MM.1S (cell line): ENCODE results near the gene PDZRN4.

Experiments
- DNase-seq: peaks from one replicate; pipeline ENCODE4 v3.0.0-alpha.2; 2015
- H2AFZ ChIP-seq: fragments of 300-600 bp; sonication (generic); 2 replicates; pipeline ENCODE4 v1.6.0; 2016; ENCODE audit warnings: antibody characterized with exemption, low read length
- H3F3A ChIP-seq: fragments of 300-600 bp; sonication (generic); 2 replicates; pipeline ENCODE4 v1.6.1; 2016; ENCODE audit warnings: mild to moderate bottlenecking, antibody characterized with exemption, low read length, moderate library complexity, mixed read lengths; ENCODE audit not compliant: insufficient read depth
- H3K27ac ChIP-seq: fragments of 300-600 bp; sonication (generic); 2 replicates; pipeline ENCODE4 v1.5.1; 2016; ENCODE audit warnings: mild to moderate bottlenecking, low read length
- H3K27me3 ChIP-seq: fragments of 300-600 bp; sonication (generic); replicated peaks from 2 replicates; pipeline ENCODE4 v1.6.0; 2016; ENCODE audit warnings: low read length; ENCODE audit not compliant: insufficient read depth
- H3K36me3 ChIP-seq: fragments of 300-600 bp; sonication (generic); replicated peaks from 2 replicates; pipeline ENCODE4 v1.6.1; 2016; ENCODE audit warnings: mild to moderate bottlenecking, low read length, mixed read lengths; ENCODE audit not compliant: insufficient read depth
- H3K4me1 ChIP-seq: fragments of 300-600 bp; sonication (generic); 2 replicates; pipeline ENCODE4 v1.6.1; 2016; ENCODE audit warnings: low read length, mixed read lengths
- H3K4me2 ChIP-seq: fragments of 300-600 bp; sonication (generic); 2 replicates; pipeline ENCODE4 v1.6.0; 2016; ENCODE audit warnings: low read depth, low read length
- H3K4me3 ChIP-seq: fragments of 300-600 bp; sonication (generic); 2 replicates; pipeline ENCODE4 v1.5.1; 2016; ENCODE audit warnings: low read length, mixed read lengths
- H3K79me2 ChIP-seq: fragments of 300-600 bp; sonication (generic); 2 replicates; pipeline ENCODE4 v1.6.1; 2016; ENCODE audit warnings: mixed run types, low read length, mixed read lengths
- H3K9ac ChIP-seq: fragments of 300-600 bp; sonication (generic); 2 replicates; pipeline ENCODE4 v1.6.1; 2016; ENCODE audit warnings: low read length, mixed read lengths
- H3K9me2 ChIP-seq: fragments of 300-600 bp; sonication (generic); replicated peaks from 2 replicates; pipeline ENCODE4 v1.6.1; 2016; ENCODE audit warnings: mild to moderate bottlenecking, low read length, mixed read lengths; ENCODE audit not compliant: insufficient read depth
- H3K9me3 ChIP-seq: fragments of 300-600 bp; sonication (generic); replicated peaks from 2 replicates; pipeline ENCODE4 v1.6.1; 2016; ENCODE audit warnings: mild to moderate bottlenecking, low read length, mixed read lengths; ENCODE audit not compliant: insufficient read depth
- H4K20me1 ChIP-seq: fragments of 300-600 bp; sonication (generic); 2 replicates; pipeline ENCODE4 v1.6.1; 2016; ENCODE audit warnings: mild to moderate bottlenecking, low read length, moderate library complexity, mixed read lengths; ENCODE audit not compliant: insufficient read depth
- EZH2 ChIP-seq: fragments of 300-600 bp; sonication (generic); optimal IDR thresholded peaks from 2 replicates; pipeline ENCODE3; 2017; ENCODE audit warnings: low read depth, mild to moderate bottlenecking, antibody characterized with exemption, low read length, mixed read lengths
- EZH2phosphoT487 ChIP-seq: fragments of 300-600 bp; sonication (generic); IDR thresholded peaks from 2 replicates; pipeline ENCODE4 v1.6.1; 2018; ENCODE audit warnings: antibody characterized with exemption, low read length
- TF ChIP-seq, protein P1 (sequence below): fragments of 300-600 bp; sonication (generic); IDR thresholded peaks from 2 replicates; pipeline ENCODE4 v1.5.1; 2016; ENCODE audit warnings: antibody characterized with exemption, low read length, mixed read lengths

The PDZRN4 gene

DNA sequence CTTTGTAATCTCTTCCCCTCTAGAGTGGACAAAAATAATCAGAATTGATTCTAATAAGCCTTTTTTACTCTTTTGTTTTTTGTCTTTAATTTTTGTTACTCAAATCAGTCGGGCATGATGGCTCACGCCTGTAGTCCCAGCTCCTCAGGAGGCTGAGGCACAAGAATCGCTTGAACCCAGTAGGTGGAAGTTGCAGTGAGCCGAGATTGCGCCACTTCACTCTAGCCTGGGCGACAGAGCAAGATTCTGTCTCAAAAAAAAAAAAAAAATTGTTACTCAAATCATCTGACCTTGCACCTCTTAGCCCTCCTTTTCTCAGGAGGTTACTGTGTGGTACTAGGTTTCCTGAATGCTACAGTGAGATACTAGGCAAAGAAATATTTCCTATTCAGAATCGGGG, 280.6 kb downstream of the PDZRN4 start:
- no peak for DNase-seq
- Histone ChIP-seq H3K27me3 (no peaks in the 10 kb centered on the region), H3K9ac (no peak overlapping the region), H3K9me2 (no peaks in the 10 kb centered on the region), H3K4me1 (peaks cover 47% of the 10 kb centered on the region), H3F3A (peaks cover 6% of the 10 kb centered on the region), H2AFZ (no peak overlapping the region), H3K4me2 (no peak overlapping the region), H3K36me3 (no peaks in the 10 kb centered on the region), H3K9me3 (no peaks in the 10 kb centered on the region), H4K20me1 (no peaks in the 10 kb centered on the region), H3K27ac (no peak overlapping the region), H3K79me2 (no peaks in the 10 kb centered on the region), H3K4me3 (no peak overlapping the region)
- TF ChIP-seq EZH2 (no peak), EZH2phosphoT487 (no peak)
- TF ChIP-seq, protein P1, sequence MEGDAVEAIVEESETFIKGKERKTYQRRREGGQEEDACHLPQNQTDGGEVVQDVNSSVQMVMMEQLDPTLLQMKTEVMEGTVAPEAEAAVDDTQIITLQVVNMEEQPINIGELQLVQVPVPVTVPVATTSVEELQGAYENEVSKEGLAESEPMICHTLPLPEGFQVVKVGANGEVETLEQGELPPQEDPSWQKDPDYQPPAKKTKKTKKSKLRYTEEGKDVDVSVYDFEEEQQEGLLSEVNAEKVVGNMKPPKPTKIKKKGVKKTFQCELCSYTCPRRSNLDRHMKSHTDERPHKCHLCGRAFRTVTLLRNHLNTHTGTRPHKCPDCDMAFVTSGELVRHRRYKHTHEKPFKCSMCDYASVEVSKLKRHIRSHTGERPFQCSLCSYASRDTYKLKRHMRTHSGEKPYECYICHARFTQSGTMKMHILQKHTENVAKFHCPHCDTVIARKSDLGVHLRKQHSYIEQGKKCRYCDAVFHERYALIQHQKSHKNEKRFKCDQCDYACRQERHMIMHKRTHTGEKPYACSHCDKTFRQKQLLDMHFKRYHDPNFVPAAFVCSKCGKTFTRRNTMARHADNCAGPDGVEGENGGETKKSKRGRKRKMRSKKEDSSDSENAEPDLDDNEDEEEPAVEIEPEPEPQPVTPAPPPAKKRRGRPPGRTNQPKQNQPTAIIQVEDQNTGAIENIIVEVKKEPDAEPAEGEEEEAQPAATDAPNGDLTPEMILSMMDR, result no peak

- H3K27me3 ChIP-seq, result no peaks in the 10 kb centered on the region
- H3K36me3 ChIP-seq, result no peaks in the 10 kb centered on the region
- H2AFZ ChIP-seq, result no peak overlapping the region
- H3K9me2 ChIP-seq, result no peaks in the 10 kb centered on the region
- peak overlapping the region; percentile 71; the same call in 1 of the 2 replicates for H3K27ac ChIP-seq
- peak overlapping the region; percentile 1; the same call in 1 of the 2 replicates for H3K4me3 ChIP-seq
- peak; percentile 81 for DNase-seq
- H4K20me1 ChIP-seq, result no peaks in the 10 kb centered on the region
- H3K4me1 ChIP-seq, result peaks cover 57% of the 10 kb centered on the region
- H3K4me2 ChIP-seq, result peak overlapping the region; percentile 40; the same call in 1 of the 2 replicates
- H3K79me2 ChIP-seq, result no peaks in the 10 kb centered on the region
- H3F3A ChIP-seq, result peaks cover 23% of the 10 kb centered on the region
- peak overlapping the region; percentile 11; the same call in 1 of the 2 replicates for H3K9ac ChIP-seq
- H3K9me3 ChIP-seq, result no peaks in the 10 kb centered on the region
- TF ChIP-seq EZH2, result no peak
- TF ChIP-seq EZH2phosphoT487, result no peak
- TF ChIP-seq, protein P1, result no peak
These were observed 285.3 kb downstream of the PDZRN4 start for GRCh38 chr12:41473441-41473840.

GRCh38 chr12:41474001-41474400, 285.9 kb downstream of the PDZRN4 start:
- DNase-seq, result no peak
- TF ChIP-seq EZH2phosphoT487 (no peak), EZH2 (no peak)
- TF ChIP-seq, protein P1, result no peak

More at GRCh38 chr12:41474001-41474400, 285.9 kb downstream of the PDZRN4 start:
- H3K79me2 ChIP-seq, result no peaks in the 10 kb centered on the region
- H3F3A ChIP-seq, result peaks cover 23% of the 10 kb centered on the region
- no peaks in the 10 kb centered on the region for H3K9me2 ChIP-seq
- peak overlapping the region; percentile 11; the same call in 1 of the 2 replicates for H3K9ac ChIP-seq
- 0 out of 2 replicates have a peak overlapping the region, but pooled peaks have one; percentile 21 for H2AFZ ChIP-seq
- no peaks in the 10 kb centered on the region for H3K27me3 ChIP-seq
- peak overlapping the region; percentile 71; the same call in 1 of the 2 replicates for H3K27ac ChIP-seq
- H3K4me3 ChIP-seq, result 0 out of 2 replicates have a peak overlapping the region, but pooled peaks have one; percentile 4
- H4K20me1 ChIP-seq, result no peaks in the 10 kb centered on the region
- H3K36me3 ChIP-seq, result no peaks in the 10 kb centered on the region
- H3K4me1 ChIP-seq, result peaks cover 52% of the 10 kb centered on the region
- no peaks in the 10 kb centered on the region for H3K9me3 ChIP-seq
- peak overlapping the region; percentile 40; the same call in 1 of the 2 replicates for H3K4me2 ChIP-seq
